Peyer's patch (tissue), 4 donors: ENCODE data around the gene IL12RB2. TPM values are rescaled to one million over a fixed set of nuclear protein-coding genes. Genes with fewer than 3 reads are reported as not detected.
A peak's percentile ranks its signal among the peaks of the same experiment; 100 is the strongest.

Source experiments
- DNase-seq, 3 donors: peaks; one replicate each; pipeline ENCODE4 v3.0.0-alpha.2; 2017 to 2019
- H3K27ac ChIP-seq, 4 donors: fragments of 200-600 bp; sonication (generic); one replicate each; pipeline ENCODE4 v1.5.1; 2016 to 2019
- H3K27me3 ChIP-seq, 2 donors: fragments of 200-600 bp; sonication (generic); one replicate each; pipeline ENCODE4 v1.5.1; 2019
- H3K36me3 ChIP-seq, 3 donors: fragments of 200-600 bp; sonication (generic); one replicate each; pipeline ENCODE4 v1.5.1; 2016 to 2019
- H3K4me1 ChIP-seq, 4 donors: fragments of 200-600 bp; sonication (generic); one replicate each; pipeline ENCODE4 v1.5.1; 2016 to 2019
- H3K4me3 ChIP-seq, 4 donors: fragments of 200-600 bp; sonication (generic); 1 replicate in 3 of 4; 2 replicates in 1 of 4; pipeline ENCODE4 v1.5.1; 2016 to 2019; ENCODE audit warnings: mild to moderate bottlenecking in 1 of 4
- H3K9me3 ChIP-seq, 4 donors: fragments of 200-600 bp; sonication (generic); one replicate each; pipeline ENCODE4 v1.5.1; 2016 to 2019; ENCODE audit warnings: mild to moderate bottlenecking in 1 of 4
- POLR2A ChIP-seq, 2 donors: fragments of 450-650 bp; IDR thresholded peaks; one replicate each; pipeline ENCODE4 v1.5.1; 2017; ENCODE audit warnings: antibody characterized with exemption in 2 of 2, mild to moderate bottlenecking in 2 of 2, moderate library complexity in 2 of 2
- total RNA-seq, 4 donors: library from RNA; depleted of rRNA; stranded (reverse); fragments of >200 nt; gene quantifications; one replicate each; pipeline ENCODE4 v1.1.0, GENCODE V29; 2016
- TF ChIP-seq, protein P1 (sequence below), 6 experiments: fragments of 450-650 bp in 4 of 6; fragments of 200-600 bp in 2 of 6; sonication (generic) in 1 of 6; IDR thresholded peaks; one replicate each; pipeline ENCODE4 v1.5.1; 2017 to 2019; ENCODE audit warnings: antibody characterized with exemption in 6 of 6, mild to moderate bottlenecking in 3 of 6, moderate library complexity in 1 of 6

Gene IL12RB2
- total RNA-seq, 4 donors from 2014 or later: 0.35 to 3.3 (median 1.8) TPM

DNA sequence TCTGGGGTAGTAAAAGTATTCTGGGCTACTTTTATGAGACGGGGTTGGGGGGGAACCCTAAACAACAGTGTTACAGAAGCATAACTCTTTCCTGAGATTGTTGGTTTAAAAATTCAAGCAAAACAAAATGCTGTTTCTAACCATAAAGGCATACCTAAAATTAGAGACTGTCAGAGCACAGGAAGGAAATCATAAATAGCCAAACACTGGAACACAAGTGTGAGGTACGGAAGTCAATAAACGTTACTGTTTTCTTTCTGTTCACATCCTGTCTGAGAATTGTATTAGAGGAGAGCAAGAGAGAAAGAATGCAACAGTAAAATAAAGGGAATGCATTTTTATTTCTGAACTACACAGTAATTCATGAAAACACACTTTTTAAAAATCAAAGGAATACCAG, 42.8 kb upstream of the IL12RB2 start:
- H3K4me3 ChIP-seq: no peak overlapping the region
- TF ChIP-seq, protein P1, sequence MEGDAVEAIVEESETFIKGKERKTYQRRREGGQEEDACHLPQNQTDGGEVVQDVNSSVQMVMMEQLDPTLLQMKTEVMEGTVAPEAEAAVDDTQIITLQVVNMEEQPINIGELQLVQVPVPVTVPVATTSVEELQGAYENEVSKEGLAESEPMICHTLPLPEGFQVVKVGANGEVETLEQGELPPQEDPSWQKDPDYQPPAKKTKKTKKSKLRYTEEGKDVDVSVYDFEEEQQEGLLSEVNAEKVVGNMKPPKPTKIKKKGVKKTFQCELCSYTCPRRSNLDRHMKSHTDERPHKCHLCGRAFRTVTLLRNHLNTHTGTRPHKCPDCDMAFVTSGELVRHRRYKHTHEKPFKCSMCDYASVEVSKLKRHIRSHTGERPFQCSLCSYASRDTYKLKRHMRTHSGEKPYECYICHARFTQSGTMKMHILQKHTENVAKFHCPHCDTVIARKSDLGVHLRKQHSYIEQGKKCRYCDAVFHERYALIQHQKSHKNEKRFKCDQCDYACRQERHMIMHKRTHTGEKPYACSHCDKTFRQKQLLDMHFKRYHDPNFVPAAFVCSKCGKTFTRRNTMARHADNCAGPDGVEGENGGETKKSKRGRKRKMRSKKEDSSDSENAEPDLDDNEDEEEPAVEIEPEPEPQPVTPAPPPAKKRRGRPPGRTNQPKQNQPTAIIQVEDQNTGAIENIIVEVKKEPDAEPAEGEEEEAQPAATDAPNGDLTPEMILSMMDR (IDR thresholded peaks at IDR 0.05): no peak
- no peak for TF ChIP-seq POLR2A (IDR thresholded peaks at IDR 0.05)
- no peaks in the 10 kb centered on the region for H3K4me1 ChIP-seq
- no peaks in the 10 kb centered on the region for H3K9me3 ChIP-seq
- H3K27ac ChIP-seq: peak overlapping the region in 1 of 4 donors; percentile 37
- no peaks in the 10 kb centered on the region for H3K27me3 ChIP-seq
- no peaks in the 10 kb centered on the region for H3K36me3 ChIP-seq
- DNase-seq: no peak

DNA sequence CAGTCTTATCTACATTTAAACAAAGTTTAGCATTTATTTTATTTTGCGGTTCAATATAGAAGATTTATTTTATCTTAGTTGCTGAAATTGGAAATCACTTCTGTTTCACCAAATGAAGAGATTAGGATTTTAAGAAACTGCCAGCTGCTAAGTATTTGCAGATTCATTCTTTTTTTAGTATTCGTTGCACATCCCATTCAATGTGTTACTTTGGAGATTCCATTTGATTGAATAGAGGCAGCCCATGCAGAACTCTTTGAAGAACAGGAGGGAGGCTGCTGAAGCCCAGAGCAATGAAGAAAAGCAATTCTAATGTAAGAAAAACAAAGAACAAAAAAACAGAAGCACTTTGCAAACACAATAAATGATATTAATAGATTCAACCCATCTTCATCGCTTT, 38.6 kb upstream of the IL12RB2 start:
- H3K27me3 ChIP-seq: no peaks in the 10 kb centered on the region
- TF ChIP-seq, protein P1 (IDR thresholded peaks at IDR 0.05): no peak
- no peak for TF ChIP-seq POLR2A (IDR thresholded peaks at IDR 0.05)
- H3K36me3 ChIP-seq: no peaks in the 10 kb centered on the region
- DNase-seq: no peak
- no peak overlapping the region for H3K27ac ChIP-seq
- H3K4me3 ChIP-seq: no peak overlapping the region
- no peaks in the 10 kb centered on the region for H3K9me3 ChIP-seq
- no peaks in the 10 kb centered on the region for H3K4me1 ChIP-seq

DNA sequence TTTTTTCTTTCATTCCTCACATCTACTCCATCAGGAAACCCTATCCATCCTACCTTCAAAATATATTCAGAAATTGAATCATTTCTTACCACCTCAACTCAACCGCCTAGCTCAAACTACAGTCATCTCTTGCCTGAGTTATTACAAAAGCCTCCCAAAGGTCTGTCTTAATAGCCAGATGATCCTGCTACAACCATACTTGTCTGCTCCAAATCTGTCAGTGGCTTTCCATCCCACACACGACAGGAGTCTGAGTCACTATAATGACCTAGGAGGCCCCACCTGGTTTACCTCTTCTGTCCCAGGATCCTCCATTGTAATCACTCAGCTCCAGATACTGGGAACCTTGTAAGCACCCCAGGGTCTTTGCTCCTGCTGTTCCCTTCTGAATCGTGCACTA, 37.1 kb upstream of the IL12RB2 start:
- H3K4me3 ChIP-seq: no peak overlapping the region
- TF ChIP-seq POLR2A (IDR thresholded peaks at IDR 0.05): no peak
- TF ChIP-seq, protein P1 (IDR thresholded peaks at IDR 0.05): no peak
- no peaks in the 10 kb centered on the region for H3K9me3 ChIP-seq
- no peak for DNase-seq
- no peaks in the 10 kb centered on the region for H3K4me1 ChIP-seq
- H3K27ac ChIP-seq: no peak overlapping the region
- H3K27me3 ChIP-seq: no peaks in the 10 kb centered on the region
- H3K36me3 ChIP-seq: no peaks in the 10 kb centered on the region

DNA sequence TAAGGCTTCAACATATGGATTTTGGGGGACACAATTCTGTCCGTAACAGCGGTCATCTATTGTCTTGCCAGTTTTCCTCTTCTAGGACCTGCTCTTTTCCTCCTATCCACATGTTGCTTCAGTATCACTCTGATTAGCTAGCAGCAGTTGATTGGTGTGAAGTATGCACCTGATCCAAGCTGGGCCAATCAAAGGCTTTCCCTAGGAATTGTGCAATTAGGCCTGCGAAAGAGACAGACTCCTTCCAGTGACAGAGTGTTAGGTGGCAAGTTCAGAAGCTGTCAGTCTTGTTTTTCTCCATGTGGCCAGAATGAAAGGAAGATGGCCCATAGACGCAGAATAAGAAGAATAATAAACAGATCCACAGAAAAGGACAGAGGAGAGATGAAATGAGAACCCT, 34.1 kb upstream of the IL12RB2 start:
- DNase-seq: no peak
- TF ChIP-seq POLR2A (IDR thresholded peaks at IDR 0.05): no peak
- TF ChIP-seq, protein P1 (IDR thresholded peaks at IDR 0.05): no peak
- Histone ChIP-seq H3K4me1 (no peaks in the 10 kb centered on the region), H3K9me3 (no peaks in the 10 kb centered on the region), H3K36me3 (no peaks in the 10 kb centered on the region), H3K4me3 (no peak overlapping the region), H3K27ac (no peak overlapping the region), H3K27me3 (no peaks in the 10 kb centered on the region)

DNA sequence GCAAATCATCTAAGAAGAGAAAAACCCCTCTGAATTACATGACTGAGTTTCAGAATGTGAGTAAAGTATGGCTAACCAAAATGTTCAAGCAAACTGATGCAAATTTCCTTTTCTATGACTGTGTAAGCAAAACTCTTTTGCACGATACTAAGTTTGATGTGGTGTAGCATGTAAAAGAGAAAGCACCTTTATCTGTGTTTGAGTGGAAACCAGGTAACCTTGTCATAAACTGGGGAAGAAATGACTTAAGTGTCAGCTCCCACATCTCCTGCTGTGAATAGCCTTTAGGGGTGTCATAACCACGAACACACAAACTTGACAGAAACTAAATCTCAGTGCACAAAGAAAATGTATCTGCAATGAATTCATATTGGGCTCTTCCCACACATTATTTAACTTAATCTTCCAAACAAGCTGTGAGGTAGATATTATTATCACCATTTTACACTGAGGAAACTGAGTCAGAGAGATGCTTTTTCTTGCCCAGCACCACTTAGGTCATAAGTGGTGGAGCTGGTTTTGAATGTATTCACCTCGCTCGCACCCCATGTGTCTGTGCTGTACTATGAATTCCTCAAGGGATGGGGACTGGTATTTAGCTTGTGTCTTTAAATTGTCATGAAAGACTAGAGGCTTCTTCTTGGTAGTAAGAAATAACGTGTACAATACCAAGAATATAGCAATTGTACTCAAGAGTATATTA, 32.9 kb upstream of the IL12RB2 start:
- no peak overlapping the region for H3K4me3 ChIP-seq
- no peaks in the 10 kb centered on the region for H3K36me3 ChIP-seq
- no peaks in the 10 kb centered on the region for H3K9me3 ChIP-seq
- no peak for DNase-seq
- TF ChIP-seq POLR2A (IDR thresholded peaks at IDR 0.05): no peak
- TF ChIP-seq, protein P1 (IDR thresholded peaks at IDR 0.05): no peak
- no peak overlapping the region for H3K27ac ChIP-seq
- no peaks in the 10 kb centered on the region for H3K27me3 ChIP-seq
- H3K4me1 ChIP-seq: no peaks in the 10 kb centered on the region
